Measurements from ENCODE around the gene TRAF5. TPM values are rescaled to one million over a fixed set of nuclear protein-coding genes. Genes with fewer than 3 reads are reported as not detected.

The TRAF5 gene
- total and polyA plus RNA-seq, 2 of the 4 experiments (the other 2 are of a cell fraction), result 10.0 to 14.7 TPM

GRCh38 chr1:211335522-211336157 is 9.0 kb downstream of the TRAF5 start:
- Histone ChIP-seq H4K5ac (ENCODE audit: low read depth, low read length) (no peak overlapping the region), H3K56ac (ENCODE audit: extremely low read depth, insufficient read depth, low read length) (no peak overlapping the region), H3K4me2 (ENCODE audit: low read depth, low read length) (no peak overlapping the region; the same call in 1 of the 2 replicates), H3K36me3 (ENCODE audit: control insufficient read depth, insufficient read depth, low read length) (0 out of 2 replicates have a peak, but pooled peaks cover 1% of the 10 kb centered on the region), H3K4me3 (ENCODE audit: insufficient read depth, low read depth, low read length) (no peak overlapping the region), H2AK5ac (ENCODE audit: low read depth, low read length) (peak overlapping the region; percentile 8; the same call in 1 of the 2 replicates), H2BK15ac (ENCODE audit: low read depth, low read length) (no peak overlapping the region), H2BK20ac (ENCODE audit: low read depth, low read length) (no peak overlapping the region), H4K91ac (ENCODE audit: insufficient read depth, low read depth, low read length) (no peak overlapping the region), H2AFZ (replicated peaks; ENCODE audit: low read length, poor library complexity) (no peak overlapping the region), H2AK9ac (replicated peaks; ENCODE audit: low read depth, low read length, poor library complexity) (no peak overlapping the region), H3K23ac (ENCODE audit: low read depth, low read length) (no peak overlapping the region), H3K9me3 (ENCODE audit: control insufficient read depth, insufficient read depth, low read length) (no peaks in the 10 kb centered on the region), H2BK5ac (ENCODE audit: low read depth, low read length, poor library complexity, severe bottlenecking) (no peak overlapping the region), H3K9me1 (ENCODE audit: insufficient read depth, low read length) (peaks cover 34% of the 10 kb centered on the region), H3K4ac (ENCODE audit: low read depth, low read length) (no peak overlapping the region), H3K79me1 (ENCODE audit: low read depth in 1 of 2, low read length in 2 of 2) (peaks cover 22 to 80% of the 10 kb centered on the region in 2 experiments), H2BK120ac (ENCODE audit: low read depth, low read length) (no peak overlapping the region), H3K9ac (ENCODE audit: low read depth, low read length) (no peak overlapping the region), H3K18ac (ENCODE audit: low read depth, low read length) (no peak overlapping the region), H4K8ac (ENCODE audit: low read depth in 2 of 2, low read length in 2 of 2) (no peak overlapping the region), H3K14ac (replicated peaks; ENCODE audit: low read depth, low read length) (no peak overlapping the region), H4K20me1 (ENCODE audit: insufficient read depth, low read length) (peaks cover 76% of the 10 kb centered on the region), H3K27ac (ENCODE audit: insufficient read depth, low read length) (no peak overlapping the region), H3K27me3 (ENCODE audit: control insufficient read depth, insufficient read depth, low read length) (no peaks in the 10 kb centered on the region), H3K4me1 (ENCODE audit: control insufficient read depth, insufficient read depth, low read length) (peaks cover 11% of the 10 kb centered on the region)
- intact Hi-C loops (cut with micrococcal nuclease) (no loop called here), in situ Hi-C loops (cut with MboI; ENCODE audit: low sequenced_read_pairs) (no loop called here), dilution Hi-C loops (cut with HindIII; ENCODE audit: low sequenced_read_pairs, unreplicated experiment) (no loop called here)
- ATAC-seq (ENCODE audit: low read depth) (0 out of 2 replicates have a peak, but pooled peaks have one; percentile 19), DNase-seq (no peak)
- no CpG with 5 or more reads among the region's 3 CpGs for WGBS, 2 experiments (ENCODE audit: extremely low coverage in 2 of 2, insufficient read length in 1 of 2)
- CTCF ChIA-PET, result interaction anchor here (1.4 kb wide), 1 partner anchor 13 kb away, joined by 3 read pairs; no protein-coding TSS in a partner anchor
- TF ChIP-seq SMC3 (IDR thresholded peaks at IDR 0.05; ENCODE audit: low read depth, low read length) (no peak), POLR2A (IDR thresholded peaks at IDR 0.05; ENCODE audit: low read depth, low read length) (no peak), CHD1 (IDR thresholded peaks at IDR 0.05; ENCODE audit: low read depth, low read length) (no peak), RCOR1 (IDR thresholded peaks at IDR 0.05; ENCODE audit: insufficient replicate concordance, low read length) (no peak), NFE2L2 (IDR thresholded peaks at IDR 0.05; ENCODE audit: low read depth, low read length) (no peak), FOS (IDR thresholded peaks at IDR 0.05; ENCODE audit: low read depth, low read length) (no peak), CTCF (conservative IDR thresholded peaks at IDR 0.05; ENCODE audit: low read depth, low read length) (no peak), MXI1 (IDR thresholded peaks at IDR 0.05; ENCODE audit: borderline replicate concordance, low read depth, low read length) (no peak), CEBPB (IDR thresholded peaks at IDR 0.05; ENCODE audit: low read depth, low read length) (no peak), MAZ (IDR thresholded peaks at IDR 0.05; ENCODE audit: borderline replicate concordance, low read depth, low read length) (no peak), RAD21 (IDR thresholded peaks at IDR 0.05; ENCODE audit: low read length) (no peak), BHLHE40 (IDR thresholded peaks at IDR 0.05; ENCODE audit: low read depth, low read length) (no peak), MAFK (IDR thresholded peaks at IDR 0.05; ENCODE audit: low read depth, low read length) (no peak), RFX5 (IDR thresholded peaks at IDR 0.05; ENCODE audit: low read depth, low read length) (no peak)
- TF ChIP-seq, protein P1, sequence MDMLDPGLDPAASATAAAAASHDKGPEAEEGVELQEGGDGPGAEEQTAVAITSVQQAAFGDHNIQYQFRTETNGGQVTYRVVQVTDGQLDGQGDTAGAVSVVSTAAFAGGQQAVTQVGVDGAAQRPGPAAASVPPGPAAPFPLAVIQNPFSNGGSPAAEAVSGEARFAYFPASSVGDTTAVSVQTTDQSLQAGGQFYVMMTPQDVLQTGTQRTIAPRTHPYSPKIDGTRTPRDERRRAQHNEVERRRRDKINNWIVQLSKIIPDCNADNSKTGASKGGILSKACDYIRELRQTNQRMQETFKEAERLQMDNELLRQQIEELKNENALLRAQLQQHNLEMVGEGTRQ (IDR thresholded peaks at IDR 0.05; ENCODE audit: low read depth, low read length), result no peak
- TF ChIP-seq, protein P2, sequence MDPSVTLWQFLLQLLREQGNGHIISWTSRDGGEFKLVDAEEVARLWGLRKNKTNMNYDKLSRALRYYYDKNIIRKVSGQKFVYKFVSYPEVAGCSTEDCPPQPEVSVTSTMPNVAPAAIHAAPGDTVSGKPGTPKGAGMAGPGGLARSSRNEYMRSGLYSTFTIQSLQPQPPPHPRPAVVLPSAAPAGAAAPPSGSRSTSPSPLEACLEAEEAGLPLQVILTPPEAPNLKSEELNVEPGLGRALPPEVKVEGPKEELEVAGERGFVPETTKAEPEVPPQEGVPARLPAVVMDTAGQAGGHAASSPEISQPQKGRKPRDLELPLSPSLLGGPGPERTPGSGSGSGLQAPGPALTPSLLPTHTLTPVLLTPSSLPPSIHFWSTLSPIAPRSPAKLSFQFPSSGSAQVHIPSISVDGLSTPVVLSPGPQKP (IDR thresholded peaks at IDR 0.05; ENCODE audit: borderline replicate concordance, low read depth, low read length), result no peak
- no TSS peak for BruUV-seq (replicated peaks)
- POLR2A ChIA-PET (ENCODE audit: unreplicated experiment), result interaction anchor here (0.6 kb wide), 1 partner anchor 76 kb away, joined by 4 read pairs; no protein-coding TSS in a partner anchor
